ENCODE results near the gene PDE7B. TPM values are rescaled to one million over a fixed set of nuclear protein-coding genes. Genes with fewer than 3 reads are reported as not detected.

The PDE7B gene
- total RNA-seq, 1 donor from 2014 or later, result 3.9 TPM

DNA sequence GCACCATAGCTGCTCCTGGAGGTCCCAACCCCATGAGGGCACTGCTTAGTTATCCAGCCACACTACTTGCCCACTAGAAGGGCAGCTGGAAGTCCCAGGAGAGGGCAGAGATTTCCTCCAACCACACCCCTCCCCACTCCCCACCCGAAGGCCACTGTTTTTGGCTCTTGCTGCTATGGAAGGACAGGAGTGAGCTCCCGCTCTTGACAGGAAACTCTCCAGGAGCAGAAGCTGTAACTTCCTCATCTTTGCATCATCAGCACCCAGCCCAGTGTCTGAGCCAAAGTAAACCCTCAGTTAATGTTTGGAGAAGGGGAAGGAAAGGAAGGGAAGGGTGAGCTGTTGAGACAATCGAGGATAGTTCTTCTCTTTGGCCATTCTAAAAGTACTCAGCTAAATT is 277.9 kb downstream of the PDE7B start:
- Mint-ChIP-seq H3K27ac (ENCODE audit: unreplicated experiment) (no peak overlapping the region), H3K36me3 (ENCODE audit: unreplicated experiment) (no peaks in the 10 kb centered on the region), H3K4me1 (ENCODE audit: unreplicated experiment) (peaks cover 9% of the 10 kb centered on the region), H3K9me3 (ENCODE audit: unreplicated experiment) (no peaks in the 10 kb centered on the region), H3K27me3 (ENCODE audit: unreplicated experiment) (no peaks in the 10 kb centered on the region), H3K4me3 (ENCODE audit: unreplicated experiment) (no peak overlapping the region)
- DNase-seq (ENCODE audit: extremely low spot score, unreplicated experiment), result no peak
- TF ChIP-seq, protein P1, sequence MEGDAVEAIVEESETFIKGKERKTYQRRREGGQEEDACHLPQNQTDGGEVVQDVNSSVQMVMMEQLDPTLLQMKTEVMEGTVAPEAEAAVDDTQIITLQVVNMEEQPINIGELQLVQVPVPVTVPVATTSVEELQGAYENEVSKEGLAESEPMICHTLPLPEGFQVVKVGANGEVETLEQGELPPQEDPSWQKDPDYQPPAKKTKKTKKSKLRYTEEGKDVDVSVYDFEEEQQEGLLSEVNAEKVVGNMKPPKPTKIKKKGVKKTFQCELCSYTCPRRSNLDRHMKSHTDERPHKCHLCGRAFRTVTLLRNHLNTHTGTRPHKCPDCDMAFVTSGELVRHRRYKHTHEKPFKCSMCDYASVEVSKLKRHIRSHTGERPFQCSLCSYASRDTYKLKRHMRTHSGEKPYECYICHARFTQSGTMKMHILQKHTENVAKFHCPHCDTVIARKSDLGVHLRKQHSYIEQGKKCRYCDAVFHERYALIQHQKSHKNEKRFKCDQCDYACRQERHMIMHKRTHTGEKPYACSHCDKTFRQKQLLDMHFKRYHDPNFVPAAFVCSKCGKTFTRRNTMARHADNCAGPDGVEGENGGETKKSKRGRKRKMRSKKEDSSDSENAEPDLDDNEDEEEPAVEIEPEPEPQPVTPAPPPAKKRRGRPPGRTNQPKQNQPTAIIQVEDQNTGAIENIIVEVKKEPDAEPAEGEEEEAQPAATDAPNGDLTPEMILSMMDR (IDR thresholded peaks at IDR 0.05), result no peak

DNA sequence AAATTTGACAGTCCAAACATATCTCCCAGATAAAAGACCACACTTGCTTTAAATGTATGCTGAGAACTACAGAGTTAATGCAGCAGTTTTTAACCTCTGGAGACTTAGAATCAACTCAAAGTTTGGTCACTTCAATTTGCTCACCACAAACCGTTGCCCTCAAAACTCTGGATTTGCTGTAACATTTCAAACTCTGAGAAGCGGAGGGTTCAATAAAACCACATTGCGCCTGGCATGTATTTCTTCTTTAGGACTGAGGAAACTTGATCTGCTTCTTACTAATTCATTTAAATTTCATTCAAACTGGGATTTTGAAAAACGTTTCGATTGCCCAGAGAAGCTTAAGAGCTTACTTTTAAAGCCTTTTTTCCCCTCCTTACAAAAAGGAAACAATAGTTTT is 282.8 kb downstream of the PDE7B start:
- Mint-ChIP-seq H3K27me3 (ENCODE audit: unreplicated experiment) (no peaks in the 10 kb centered on the region), H3K4me1 (ENCODE audit: unreplicated experiment) (peaks cover 6% of the 10 kb centered on the region), H3K4me3 (ENCODE audit: unreplicated experiment) (no peak overlapping the region), H3K36me3 (ENCODE audit: unreplicated experiment) (no peaks in the 10 kb centered on the region), H3K27ac (ENCODE audit: unreplicated experiment) (no peak overlapping the region), H3K9me3 (ENCODE audit: unreplicated experiment) (no peaks in the 10 kb centered on the region)
- no peak for DNase-seq (ENCODE audit: extremely low spot score, unreplicated experiment)
- TF ChIP-seq, protein P1 (IDR thresholded peaks at IDR 0.05), result no peak

DNA sequence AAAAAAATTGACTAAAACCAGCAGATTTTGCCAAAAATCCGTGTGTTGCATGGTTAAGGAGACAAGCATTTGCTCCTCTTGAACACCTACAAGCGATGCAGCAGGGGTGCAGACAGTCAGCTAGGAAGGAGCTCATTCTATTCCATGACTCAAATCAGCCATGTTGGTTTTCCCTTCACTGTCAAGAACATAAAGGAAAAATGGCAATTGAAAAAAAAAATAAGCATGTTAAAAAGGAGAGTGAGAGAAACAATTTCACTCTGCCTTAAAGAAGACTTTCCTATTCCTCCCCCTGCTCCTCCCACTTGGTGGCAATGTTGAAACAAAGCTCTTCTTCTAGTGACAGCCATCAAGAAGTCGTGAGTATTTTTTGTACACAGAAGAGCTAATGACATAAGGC is 283.2 kb downstream of the PDE7B start:
- H3K36me3 Mint-ChIP-seq (ENCODE audit: unreplicated experiment), result no peaks in the 10 kb centered on the region
- H3K4me3 Mint-ChIP-seq (ENCODE audit: unreplicated experiment), result no peak overlapping the region
- no peak for DNase-seq (ENCODE audit: extremely low spot score, unreplicated experiment)
- H3K9me3 Mint-ChIP-seq (ENCODE audit: unreplicated experiment), result no peaks in the 10 kb centered on the region
- peaks cover 4% of the 10 kb centered on the region for H3K4me1 Mint-ChIP-seq (ENCODE audit: unreplicated experiment)
- no peaks in the 10 kb centered on the region for H3K27me3 Mint-ChIP-seq (ENCODE audit: unreplicated experiment)
- TF ChIP-seq, protein P1 (IDR thresholded peaks at IDR 0.05), result no peak
- H3K27ac Mint-ChIP-seq (ENCODE audit: unreplicated experiment), result no peak overlapping the region

DNA sequence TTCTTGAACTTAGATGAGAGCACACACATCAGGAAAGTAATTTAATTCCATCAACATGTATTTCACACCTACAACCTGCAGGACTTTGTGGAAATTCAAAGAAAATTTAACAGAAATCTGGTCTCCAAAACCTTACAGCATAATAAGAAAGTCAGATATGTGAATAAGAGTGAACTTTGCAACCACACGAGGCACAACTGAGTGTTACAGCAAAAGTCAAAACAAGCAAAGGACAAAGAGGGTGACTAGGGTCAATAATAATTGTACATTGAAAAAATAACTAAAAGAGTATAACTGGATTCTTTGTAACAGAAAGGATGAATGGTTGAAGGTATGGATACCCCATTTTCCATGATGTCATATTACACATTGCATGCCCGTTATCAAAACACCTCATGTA is 284.8 kb downstream of the PDE7B start:
- Mint-ChIP-seq H3K27me3 (ENCODE audit: unreplicated experiment) (no peaks in the 10 kb centered on the region), H3K4me1 (ENCODE audit: unreplicated experiment) (peaks cover 3% of the 10 kb centered on the region), H3K27ac (ENCODE audit: unreplicated experiment) (no peak overlapping the region), H3K4me3 (ENCODE audit: unreplicated experiment) (no peak overlapping the region), H3K36me3 (ENCODE audit: unreplicated experiment) (peaks cover 2% of the 10 kb centered on the region), H3K9me3 (ENCODE audit: unreplicated experiment) (no peaks in the 10 kb centered on the region)
- DNase-seq (ENCODE audit: extremely low spot score, unreplicated experiment), result no peak
- TF ChIP-seq, protein P1 (IDR thresholded peaks at IDR 0.05), result no peak

DNA sequence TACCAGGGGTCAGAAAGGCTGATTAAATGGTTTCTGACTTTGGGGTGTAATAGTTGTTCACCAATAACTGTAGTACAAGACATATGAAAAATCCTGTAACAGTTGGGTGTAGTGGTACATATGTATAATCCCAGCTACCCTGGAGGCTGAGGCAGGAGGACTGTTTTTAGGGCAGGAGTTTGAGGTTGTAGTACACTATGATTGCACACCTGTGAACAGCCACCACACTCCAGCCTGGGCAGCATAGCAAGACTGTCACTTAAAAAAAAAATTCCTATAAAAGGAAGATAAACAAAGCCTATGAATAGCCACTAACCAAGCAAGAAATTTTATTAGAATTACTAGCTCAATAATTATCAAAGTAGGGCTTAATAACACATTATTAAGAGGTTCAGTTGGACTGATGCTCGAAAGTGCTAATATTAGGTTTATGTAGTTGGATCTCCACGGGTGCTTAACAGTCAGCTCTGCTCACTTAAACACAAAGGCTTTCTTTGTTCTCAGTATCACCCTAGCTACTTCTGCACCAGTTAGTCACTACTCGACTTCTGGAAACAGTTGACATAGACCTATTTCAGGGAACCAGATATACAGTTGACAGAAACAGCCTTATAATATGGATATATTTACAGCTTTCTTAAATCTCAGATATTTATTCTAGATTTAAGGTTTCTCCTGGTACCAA is 285.6 kb downstream of the PDE7B start:
- H3K4me3 Mint-ChIP-seq (ENCODE audit: unreplicated experiment), result no peak overlapping the region
- H3K27ac Mint-ChIP-seq (ENCODE audit: unreplicated experiment), result no peak overlapping the region
- H3K9me3 Mint-ChIP-seq (ENCODE audit: unreplicated experiment), result peaks cover 7% of the 10 kb centered on the region
- H3K27me3 Mint-ChIP-seq (ENCODE audit: unreplicated experiment), result no peaks in the 10 kb centered on the region
- DNase-seq (ENCODE audit: extremely low spot score, unreplicated experiment), result no peak
- no peaks in the 10 kb centered on the region for H3K4me1 Mint-ChIP-seq (ENCODE audit: unreplicated experiment)
- H3K36me3 Mint-ChIP-seq (ENCODE audit: unreplicated experiment), result peaks cover 6% of the 10 kb centered on the region
- TF ChIP-seq, protein P1 (IDR thresholded peaks at IDR 0.05), result no peak

Data from osteocyte (in vitro differentiated cells).